H1 (cell line): ENCODE measurements around the gene TTC33. TPM values are rescaled to one million over a fixed set of nuclear protein-coding genes. Genes with fewer than 3 reads are reported as not detected.
"Not testable (repeated sequence)": the region's sequence is repeated elsewhere in the genome, so short reads cannot be mapped to it uniquely, and the experiment has no call there.

Experiments
- CTCF ChIA-PET: fragments of 300-600 bp; sonication (Branson Sonifier 250); formaldehyde crosslinking; loops from one replicate; lab custom pipeline; 2021; ENCODE audit not compliant: partially characterized antibody; lab: Charles Lee
- POLR2A ChIA-PET: fragments of 300-600 bp; sonication (Branson Sonifier 250); formaldehyde crosslinking; loops from one replicate; lab custom pipeline; 2021; ENCODE audit warnings: inconsistent platforms; ENCODE audit not compliant: partially characterized antibody; lab: Charles Lee
- DNase-seq, 2 experiments: peaks; one replicate each; pipeline versions ENCODE4 v3.0.0 to v3.0.0-alpha.2; 2010 to 2022; ENCODE audit warnings: low spot score in 2 of 2, low read depth in 1 of 2, mixed read lengths in 1 of 2
- FAIRE-seq: peaks from 2 replicates; lab custom pipeline; 2011; peaks lifted over from hg19 to GRCh38; lab: Jason Lieb, UNC
- H2AFZ ChIP-seq: 2 replicates; pipeline ENCODE4 v1.8.1; 2012; ENCODE audit warnings: low read length, inconsistent platforms
- H2AK5ac ChIP-seq: 2 replicates; pipeline ENCODE4 v1.6.1; 2013; ENCODE audit warnings: low read depth, low read length
- H2BK120ac ChIP-seq: replicated peaks from 2 replicates; pipeline ENCODE3; 2013; ENCODE audit warnings: low read depth, low read length, inconsistent platforms
- H2BK12ac ChIP-seq: 2 replicates; pipeline ENCODE4 v1.6.1; 2013; ENCODE audit warnings: low read depth, low read length
- H2BK15ac ChIP-seq: 2 replicates; pipeline ENCODE4 v1.6.1; 2013; ENCODE audit warnings: low read length
- H2BK20ac ChIP-seq: 2 replicates; pipeline ENCODE4 v1.6.1; 2013; ENCODE audit warnings: low read length
- H2BK5ac ChIP-seq: 2 replicates; pipeline ENCODE4 v1.6.1; 2013; ENCODE audit warnings: low read depth, low read length
- H3K14ac ChIP-seq: 2 replicates; pipeline ENCODE4 v1.6.1; 2013; ENCODE audit warnings: inconsistent platforms; ENCODE audit not compliant: insufficient read length
- H3K18ac ChIP-seq: 2 replicates; pipeline ENCODE4 v1.6.1; 2013; ENCODE audit warnings: low read length; ENCODE audit errors: extremely low read depth
- H3K23ac ChIP-seq: 2 replicates; pipeline ENCODE4 v1.6.1; 2013; ENCODE audit warnings: inconsistent platforms; ENCODE audit not compliant: insufficient read length
- H3K23me2 ChIP-seq: 2 replicates; pipeline ENCODE4 v1.6.1; 2013; ENCODE audit warnings: low read depth, low read length
- H3K27ac ChIP-seq: 2 replicates; pipeline ENCODE4 v1.6.1; 2011; ENCODE audit warnings: low read depth, low read length, inconsistent platforms
- H3K27me3 ChIP-seq, 4 experiments: replicated peaks in 1 of 4; 1 replicate in 1 of 4; 2 replicates in 3 of 4; pipeline versions ENCODE4 v1.6.1 to v1.8.1; 2011 to 2013; ENCODE audit warnings: low read length in 3 of 4, mild to moderate bottlenecking in 3 of 4, inconsistent platforms in 2 of 4, mixed read lengths in 2 of 4, moderate library complexity in 1 of 4; ENCODE audit not compliant: control insufficient read depth in 3 of 4, insufficient read depth in 3 of 4; ENCODE audit errors: extremely low read depth in 1 of 4
- H3K36me3 ChIP-seq, 4 experiments: 2 replicates each; pipeline versions ENCODE4 v1.6.1 to v1.8.1; 2011 to 2013; ENCODE audit warnings: mild to moderate bottlenecking in 4 of 4, low read length in 3 of 4, moderate library complexity in 2 of 4, control low read depth in 1 of 4, inconsistent platforms in 1 of 4; ENCODE audit not compliant: insufficient read depth in 4 of 4, control insufficient read depth in 2 of 4
- H3K4ac ChIP-seq: replicated peaks from 2 replicates; pipeline ENCODE3; 2013; ENCODE audit warnings: low read length, low read depth, mixed read lengths, inconsistent platforms; ENCODE audit not compliant: insufficient read length
- H3K4me1 ChIP-seq, 4 experiments: replicated peaks in 1 of 4; 1 replicate in 1 of 4; 2 replicates in 3 of 4; pipeline versions ENCODE4 v1.6.1 to v1.8.1; 2011 to 2013; ENCODE audit warnings: low read length in 3 of 4, inconsistent platforms in 2 of 4, mixed read lengths in 1 of 4; ENCODE audit not compliant: insufficient read depth in 4 of 4, control insufficient read depth in 3 of 4
- H3K4me2 ChIP-seq, 2 experiments: 2 replicates each; pipeline versions ENCODE4 v1.6.1 to v1.8.1; 2011 to 2013; ENCODE audit warnings: low read depth in 2 of 2, low read length in 2 of 2, control low read depth in 1 of 2, inconsistent platforms in 1 of 2, mild to moderate bottlenecking in 1 of 2; ENCODE audit not compliant: insufficient read depth in 1 of 2
- H3K4me3 ChIP-seq, 4 experiments: fragments of 200-600, 300-600 bp in 1 of 4; sonication (generic), shearing (Covaris generic), sonication (Bioruptor Twin) in 1 of 4; 2 replicates each; pipeline versions ENCODE4 v1.5.1 to v1.8.1; 2011 to 2016; ENCODE audit warnings: low read length in 4 of 4, low read depth in 3 of 4, control low read depth in 2 of 4, inconsistent platforms in 2 of 4, mild to moderate bottlenecking in 2 of 4, mixed read lengths in 1 of 4, moderate library complexity in 1 of 4; ENCODE audit not compliant: insufficient read depth in 2 of 4; ENCODE audit errors: extremely low read depth in 1 of 4
- H3K56ac ChIP-seq: replicated peaks from 2 replicates; pipeline ENCODE3; 2013; ENCODE audit warnings: low read depth, mild to moderate bottlenecking, mixed read lengths, low read length, inconsistent platforms; ENCODE audit not compliant: insufficient read length
- H3K79me1 ChIP-seq: 2 replicates; pipeline ENCODE4 v1.6.1; 2013; ENCODE audit warnings: low read depth, low read length, control low read depth
- H3K79me2 ChIP-seq, 2 experiments: 2 replicates each; pipeline versions ENCODE4 v1.6.1 to v1.8.1; 2012 to 2013; ENCODE audit warnings: low read length in 2 of 2, mild to moderate bottlenecking in 2 of 2, inconsistent platforms in 1 of 2; ENCODE audit not compliant: insufficient read depth in 2 of 2, control insufficient read depth in 1 of 2
- H3K9ac ChIP-seq, 4 experiments: replicated peaks in 1 of 4; 1 replicate in 1 of 4; 2 replicates in 3 of 4; pipeline versions ENCODE4 v1.6.1 to v1.8.1; 2011 to 2013; ENCODE audit warnings: low read depth in 3 of 4, low read length in 3 of 4, control low read depth in 2 of 4, mild to moderate bottlenecking in 2 of 4, moderate library complexity in 2 of 4, inconsistent platforms in 1 of 4; ENCODE audit errors: extremely low read depth in 1 of 4
- H3K9me3 ChIP-seq, 2 experiments: 2 replicates each; pipeline versions ENCODE4 v1.6.1 to v1.8.1; 2012 to 2013; ENCODE audit warnings: mild to moderate bottlenecking in 2 of 2, moderate library complexity in 2 of 2, control low read depth in 1 of 2, inconsistent platforms in 1 of 2, low read depth in 1 of 2, low read length in 1 of 2, mixed read lengths in 1 of 2; ENCODE audit not compliant: insufficient read depth in 2 of 2
- H4K20me1 ChIP-seq, 2 experiments: replicated peaks in 1 of 2; 2 replicates each; pipeline versions ENCODE3 to v1.8.1; 2011 to 2013; ENCODE audit warnings: inconsistent platforms in 2 of 2, low read length in 2 of 2, mild to moderate bottlenecking in 1 of 2; ENCODE audit not compliant: insufficient read depth in 2 of 2, control insufficient read depth in 1 of 2
- H4K5ac ChIP-seq: 2 replicates; pipeline ENCODE4 v1.6.1; 2013; ENCODE audit warnings: low read length, low read depth, mixed read lengths, inconsistent platforms; ENCODE audit not compliant: insufficient read length
- H4K8ac ChIP-seq: 2 replicates; pipeline ENCODE4 v1.8.0; 2013; ENCODE audit warnings: mild to moderate bottlenecking, moderate library complexity, low read length, inconsistent platforms; ENCODE audit not compliant: insufficient read depth; ENCODE audit errors: extremely low read depth
- H4K91ac ChIP-seq: replicated peaks from 2 replicates; pipeline ENCODE3; 2013; ENCODE audit warnings: low read length, mixed read lengths, inconsistent platforms; ENCODE audit not compliant: insufficient read length
- WGBS, 2 experiments: shearing (Covaris generic) in 1 of 2; methylation state at CpG; one replicate each; pipeline versions ENCODE4 v1.1.6 to v1.1.7; 2013 to 2015; ENCODE audit warnings: low lambda C conversion rate in 2 of 2, mixed read lengths in 2 of 2, inconsistent platforms in 1 of 2, low coverage in 1 of 2, missing lambda C conversion rate in 1 of 2; ENCODE audit not compliant: insufficient replicate concordance in 2 of 2, insufficient coverage in 1 of 2, insufficient read length in 1 of 2; ENCODE audit errors: extremely low coverage in 1 of 2, missing lambda C conversion rate in 1 of 2; 5-methylcytosine and 5-hydroxymethylcytosine counted together
- polyA plus RNA-seq, 7 experiments: library from polyadenylated mRNA; depleted of rRNA in 3 of 7; stranded (reverse) in 5 of 7; unstranded in 2 of 7; fragments of >200 nt in 5 of 7; fragments of 200-250 nt in 2 of 7; gene quantifications; 1 replicate in 5 of 7; 2 replicates in 1 of 7; 4 replicates in 1 of 7; pipeline versions ENCODE4 v1.2.1 to v1.2.3, GENCODE V29; 2011 to 2013; ENCODE audit warnings: missing spikeins in 2 of 7, mixed read lengths in 2 of 7
- total RNA-seq: library from RNA; stranded (reverse); fragmentation: NEBNext Ultra II Directional; extraction: Animal tissue kit (Norgen Biotek cat#: 25700); gene quantifications from 2 replicates; pipeline ENCODE4 v1.2.1, GENCODE V29; 2021

Gene TTC33
- total and polyA plus RNA-seq, 2 of the 8 experiments (the other 6 are each of a cell fraction or from before 2014, with no cell fraction given), result 1.2 to 12.6 TPM

- H3K4me3 ChIP-seq, H2BK15ac ChIP-seq, H2BK5ac ChIP-seq: not testable (repeated sequence)
These were observed 33.3 kb downstream of the TTC33 start for GRCh38 chr5:40722497-40722911.

More at GRCh38 chr5:40722497-40722911, 33.3 kb downstream of the TTC33 start:
- DNase-seq, H2AFZ ChIP-seq, FAIRE-seq, CTCF ChIA-PET, H3K4ac ChIP-seq, H2BK120ac ChIP-seq, H4K5ac ChIP-seq, H3K23me2 ChIP-seq, H2BK20ac ChIP-seq, H3K4me1 ChIP-seq, H3K27ac ChIP-seq, H3K4me2 ChIP-seq, H4K20me1 ChIP-seq, POLR2A ChIA-PET, H3K9ac ChIP-seq, H2AK5ac ChIP-seq, H4K8ac ChIP-seq, H3K14ac ChIP-seq, H3K79me1 ChIP-seq, H2BK12ac ChIP-seq, H3K79me2 ChIP-seq, H4K91ac ChIP-seq, H3K18ac ChIP-seq, H3K27me3 ChIP-seq, H3K23ac ChIP-seq, H3K56ac ChIP-seq: not testable (repeated sequence)
- WGBS, 2 experiments, result 94% methylated on average over 20 of the region's 37 CpGs; no CpG with 5 or more reads in 1 of the 2 experiments
- peaks cover 0 to 11% (median 0%) of the 10 kb centered on the region in 4 experiments; a peak in 4 of 8 replicates for H3K36me3 ChIP-seq
- H3K9me3 ChIP-seq, result peaks cover 4 to 21% of the 10 kb centered on the region in 2 experiments; a peak in 3 of 4 replicates
